GM08714 (cell line): ENCODE results near the gene ADH1B.
"Not testable (repeated sequence)": the region's sequence is repeated elsewhere in the genome, so short reads cannot be mapped to it uniquely, and the experiment has no call there.

Source experiments
- H3K4me3 ChIP-seq: fragments of 200-500 bp; sonication (Bioruptor generic); 2 replicates; pipeline ENCODE4 v1.5.1; 2014; ENCODE audit warnings: mild to moderate bottlenecking, low read length, inconsistent platforms
- ZNF274 ChIP-seq: IDR thresholded peaks from 2 replicates; pipeline ENCODE4 v1.6.1; 2012; ENCODE audit warnings: mild to moderate bottlenecking, low read depth, low read length

The ADH1B gene

GRCh38 chr4:99321241-99322191 is at the start of gene ADH1B:
ADH1B (minus strand) TSS chr4:99321401; CDS start chr4:99321331, 70 bp downstream.
- no peak within 1 kb of the TSS for H3K4me3 ChIP-seq
- no peak for TF ChIP-seq ZNF274

- H3K4me3 ChIP-seq, result not testable (repeated sequence)
These were observed 46.6 kb upstream of the ADH1B start for GRCh38 chr4:99367817-99368216.

GRCh38 chr4:99366491-99366890 is 45.3 kb upstream of the ADH1B start:
- no peak overlapping the region for H3K4me3 ChIP-seq

GRCh38 chr4:99362768-99363167 is 41.6 kb upstream of the ADH1B start:
- no peak overlapping the region for H3K4me3 ChIP-seq
- TF ChIP-seq ZNF274, result no peak

More at GRCh38 chr4:99366491-99366890, 45.3 kb upstream of the ADH1B start:
- no peak for TF ChIP-seq ZNF274

GRCh38 chr4:99361899-99362275 is 40.7 kb upstream of the ADH1B start:
- no peak for TF ChIP-seq ZNF274
- no peak overlapping the region for H3K4me3 ChIP-seq

- no peak overlapping the region for H3K4me3 ChIP-seq
- TF ChIP-seq ZNF274, result no peak
These were observed 40.2 kb upstream of the ADH1B start for GRCh38 chr4:99361268-99361898.

GRCh38 chr4:99359480-99360204 is 38.4 kb upstream of the ADH1B start:
- TF ChIP-seq ZNF274, result no peak
- no peak overlapping the region for H3K4me3 ChIP-seq

- TF ChIP-seq ZNF274, result no peak
- no peak overlapping the region for H3K4me3 ChIP-seq
These were observed 36.7 kb upstream of the ADH1B start for GRCh38 chr4:99357948-99358347.

- no peak for TF ChIP-seq ZNF274
- H3K4me3 ChIP-seq, result no peak overlapping the region
These were observed 35.8 kb upstream of the ADH1B start for GRCh38 chr4:99356992-99357391.

- not testable (repeated sequence) for H3K4me3 ChIP-seq
These were observed 34.9 kb upstream of the ADH1B start for GRCh38 chr4:99356149-99356548.

GRCh38 chr4:99352602-99353537 is 31.7 kb upstream of the ADH1B start, which contains the start of gene ADH1C:
ADH1C (minus strand) TSS chr4:99352746; CDS start chr4:99352675, 71 bp downstream.
- no peak within 1 kb of the TSS for H3K4me3 ChIP-seq
- no peak for TF ChIP-seq ZNF274

- H3K4me3 ChIP-seq, result no peak overlapping the region
- TF ChIP-seq ZNF274, result no peak
These were observed 30.3 kb upstream of the ADH1B start for GRCh38 chr4:99351487-99351886.

GRCh38 chr4:99349338-99349737 is 28.1 kb upstream of the ADH1B start:
- TF ChIP-seq ZNF274, result no peak
- no peak overlapping the region for H3K4me3 ChIP-seq

- H3K4me3 ChIP-seq, result not testable (repeated sequence)
These were observed 21.4 kb upstream of the ADH1B start for GRCh38 chr4:99342624-99343023.
